Tongue (tissue), 2 donors: ENCODE measurements around the gene KCNJ14. TPM values are rescaled to one million over a fixed set of nuclear protein-coding genes. Genes with fewer than 3 reads are reported as not detected.
"Not testable (repeated sequence)": the region's sequence is repeated elsewhere in the genome, so short reads cannot be mapped to it uniquely, and the experiment has no call there.

Experiments
- DNase-seq: peaks from one replicate; pipeline ENCODE4 v3.0.0-alpha.2; 2015
- total RNA-seq: library from RNA; depleted of rRNA; stranded (reverse); fragments of >200 nt; gene quantifications from one replicate; pipeline ENCODE4 v1.2.3, GENCODE V29; 2014

KCNJ14 gene
- total RNA-seq, 1 donor from 2014 or later: 0.51 TPM

DNA sequence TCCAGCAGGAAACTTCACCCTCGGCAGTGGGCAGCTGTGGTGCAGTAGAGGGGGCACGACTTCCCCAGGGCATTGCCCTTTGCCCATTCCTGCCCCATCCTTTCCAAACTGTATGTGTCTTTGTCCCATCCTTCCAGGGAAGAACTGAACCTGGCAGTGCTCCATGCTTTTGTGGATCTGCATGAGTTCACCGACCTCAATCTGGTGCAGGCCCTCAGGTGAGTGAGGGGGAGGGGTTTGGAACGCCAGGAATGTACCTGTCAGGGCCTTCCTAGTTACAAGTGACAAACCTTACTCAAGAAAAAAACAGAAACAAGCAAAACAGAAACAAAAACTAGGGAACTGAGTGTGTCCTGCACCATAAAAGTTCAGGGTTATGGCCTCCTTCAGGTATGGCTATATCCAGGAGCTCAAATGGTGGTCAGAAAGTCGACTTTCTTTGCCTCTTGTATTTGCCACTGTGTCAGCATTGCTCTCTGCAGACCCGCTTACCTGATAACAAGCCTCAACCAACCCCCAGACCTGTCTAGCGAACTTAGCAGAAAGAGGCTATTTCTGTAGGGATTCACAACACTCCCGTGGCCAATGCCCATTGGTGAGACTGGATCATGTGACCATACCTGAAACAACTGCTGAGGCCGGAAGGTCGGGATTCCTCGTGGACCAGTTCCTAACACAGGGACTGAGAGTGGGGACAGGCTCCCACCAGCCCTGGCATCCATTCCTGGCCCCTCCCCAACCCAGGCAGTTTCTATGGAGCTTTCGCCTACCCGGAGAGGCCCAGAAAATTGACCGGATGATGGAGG, 18.0 kb downstream of the KCNJ14 start:
- DNase-seq: no peak

DNA sequence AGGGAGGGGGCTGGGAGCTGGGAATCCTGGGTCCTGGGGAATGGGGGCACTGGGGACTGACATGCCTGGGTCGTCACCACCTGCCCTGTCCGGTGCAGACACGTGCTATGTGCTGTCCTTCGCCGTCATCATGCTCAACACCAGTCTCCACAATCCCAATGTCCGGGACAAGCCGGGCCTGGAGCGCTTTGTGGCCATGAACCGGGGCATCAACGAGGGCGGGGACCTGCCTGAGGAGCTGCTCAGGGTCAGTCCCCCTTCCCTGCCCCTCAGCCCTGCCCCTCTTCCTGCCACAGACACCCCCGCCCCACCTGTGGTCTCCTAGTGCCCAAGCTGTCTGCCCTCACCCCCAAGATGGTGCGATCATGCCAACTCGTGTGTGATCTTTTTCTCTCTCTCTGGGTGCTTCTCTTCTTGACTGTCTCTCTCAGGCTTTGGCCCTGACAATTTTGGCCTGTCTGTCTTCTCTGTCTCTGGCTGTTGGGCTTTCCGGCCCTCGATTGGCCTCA, 18.8 kb downstream of the KCNJ14 start:
- DNase-seq: no peak

DNA sequence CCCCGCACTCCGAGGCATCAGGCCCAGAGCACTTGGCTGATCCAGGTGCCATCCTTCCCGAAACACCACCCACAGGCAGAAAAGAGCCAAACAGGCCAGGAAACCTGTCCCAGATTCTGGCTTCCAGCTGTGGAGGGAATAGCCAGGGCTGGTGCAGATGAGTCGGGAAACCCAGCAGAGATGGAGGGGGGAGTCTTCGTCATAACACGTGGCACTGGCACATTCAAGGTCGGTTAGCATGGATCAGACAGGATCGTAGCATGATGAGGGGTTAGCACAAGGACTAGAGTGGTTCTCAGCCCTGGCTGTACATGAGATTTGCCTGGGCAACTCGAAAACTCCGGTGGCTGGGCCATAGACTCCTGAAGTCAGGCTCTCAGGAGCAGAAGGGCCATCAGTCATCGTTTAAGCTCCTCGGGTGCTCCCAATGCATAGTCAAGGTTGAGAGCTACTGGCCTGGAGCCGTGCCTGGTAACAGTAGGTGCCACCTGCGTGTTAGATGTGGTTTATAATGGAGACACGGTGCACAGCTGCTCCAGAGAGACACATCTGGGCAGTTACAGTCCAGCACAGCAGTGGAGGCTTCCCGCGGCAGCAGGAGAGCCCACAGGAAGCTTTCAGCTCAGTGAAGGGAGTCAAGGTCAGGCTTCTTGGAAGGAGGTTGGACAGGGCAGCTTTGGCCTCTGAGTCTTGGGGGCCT, 20.1 kb downstream of the KCNJ14 start:
- DNase-seq: no peak

- DNase-seq: no peak
Observed at GRCh38 chr19:48476176-48476575, 20.8 kb downstream of the KCNJ14 start.

- peak; percentile 49 for DNase-seq
Observed at GRCh38 chr19:48477067-48477685, 21.8 kb downstream of the KCNJ14 start.

- peak; percentile 50 for DNase-seq
Observed at GRCh38 chr19:48477698-48478338, 22.4 kb downstream of the KCNJ14 start.

DNA sequence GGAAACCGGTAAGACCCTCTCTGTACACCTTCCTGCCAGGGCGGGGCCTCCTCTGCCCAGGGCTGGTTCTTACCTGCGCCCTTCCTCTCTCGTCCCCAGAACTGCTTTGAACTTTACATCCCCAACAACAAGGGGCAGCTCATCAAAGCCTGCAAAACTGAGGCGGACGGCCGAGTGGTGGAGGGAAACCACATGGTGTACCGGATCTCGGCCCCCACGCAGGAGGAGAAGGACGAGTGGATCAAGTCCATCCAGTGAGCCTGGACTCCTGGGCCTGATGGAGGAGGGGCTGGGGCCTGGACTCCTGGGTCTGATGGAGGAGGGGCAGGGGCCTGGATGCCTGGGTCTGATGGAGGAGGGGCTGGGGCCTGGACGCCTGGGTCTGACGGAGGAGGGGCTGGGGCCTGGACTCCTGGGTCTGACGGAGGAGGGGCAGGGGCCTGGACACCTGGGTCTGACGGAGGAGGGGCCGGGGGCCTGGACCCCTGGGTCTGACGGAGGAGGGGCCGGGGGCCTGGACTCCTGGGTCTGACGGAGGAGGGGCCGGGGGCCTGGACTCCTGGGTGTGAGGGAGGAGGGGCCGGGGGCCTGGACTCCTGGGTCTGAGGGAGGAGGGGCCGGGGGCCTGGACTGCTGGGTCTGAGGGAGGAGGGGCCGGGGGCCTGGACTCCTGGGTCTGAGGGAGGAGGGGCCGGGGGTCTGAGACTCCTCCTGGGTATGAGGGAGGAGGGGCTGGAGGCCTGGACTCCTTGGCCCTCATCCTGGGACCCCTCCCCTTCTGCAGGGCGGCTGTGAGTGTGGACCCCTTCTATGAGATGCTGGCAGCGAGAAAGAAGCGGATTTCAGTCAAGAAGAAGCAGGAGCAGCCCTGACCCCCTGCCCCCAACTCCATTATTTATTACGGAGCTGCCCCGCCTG, 23.2 kb downstream of the KCNJ14 start:
- DNase-seq: no peak

- DNase-seq: no peak
Observed at GRCh38 chr19:48479686-48480085, 24.3 kb downstream of the KCNJ14 start.

DNA sequence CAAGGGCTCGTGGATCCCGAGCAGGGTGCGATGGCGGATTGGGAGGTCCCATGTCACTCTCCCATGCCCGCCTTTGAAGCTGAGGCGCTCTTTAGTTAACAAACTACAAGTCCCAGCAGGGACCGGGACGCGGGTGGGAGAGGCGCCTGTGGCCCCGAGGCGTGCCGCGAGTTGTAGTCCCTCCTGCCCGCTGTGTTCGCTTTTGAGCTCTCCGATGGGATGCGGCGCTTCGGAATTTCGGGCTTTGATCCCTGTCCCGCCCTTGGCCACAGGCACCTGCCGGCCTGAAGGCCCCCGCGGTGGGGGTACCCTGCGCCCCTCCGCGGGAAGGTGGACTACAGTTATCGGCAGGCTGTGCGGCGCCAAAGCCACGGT, 24.8 kb downstream of the KCNJ14 start:
- peak; percentile 73 for DNase-seq

DNA sequence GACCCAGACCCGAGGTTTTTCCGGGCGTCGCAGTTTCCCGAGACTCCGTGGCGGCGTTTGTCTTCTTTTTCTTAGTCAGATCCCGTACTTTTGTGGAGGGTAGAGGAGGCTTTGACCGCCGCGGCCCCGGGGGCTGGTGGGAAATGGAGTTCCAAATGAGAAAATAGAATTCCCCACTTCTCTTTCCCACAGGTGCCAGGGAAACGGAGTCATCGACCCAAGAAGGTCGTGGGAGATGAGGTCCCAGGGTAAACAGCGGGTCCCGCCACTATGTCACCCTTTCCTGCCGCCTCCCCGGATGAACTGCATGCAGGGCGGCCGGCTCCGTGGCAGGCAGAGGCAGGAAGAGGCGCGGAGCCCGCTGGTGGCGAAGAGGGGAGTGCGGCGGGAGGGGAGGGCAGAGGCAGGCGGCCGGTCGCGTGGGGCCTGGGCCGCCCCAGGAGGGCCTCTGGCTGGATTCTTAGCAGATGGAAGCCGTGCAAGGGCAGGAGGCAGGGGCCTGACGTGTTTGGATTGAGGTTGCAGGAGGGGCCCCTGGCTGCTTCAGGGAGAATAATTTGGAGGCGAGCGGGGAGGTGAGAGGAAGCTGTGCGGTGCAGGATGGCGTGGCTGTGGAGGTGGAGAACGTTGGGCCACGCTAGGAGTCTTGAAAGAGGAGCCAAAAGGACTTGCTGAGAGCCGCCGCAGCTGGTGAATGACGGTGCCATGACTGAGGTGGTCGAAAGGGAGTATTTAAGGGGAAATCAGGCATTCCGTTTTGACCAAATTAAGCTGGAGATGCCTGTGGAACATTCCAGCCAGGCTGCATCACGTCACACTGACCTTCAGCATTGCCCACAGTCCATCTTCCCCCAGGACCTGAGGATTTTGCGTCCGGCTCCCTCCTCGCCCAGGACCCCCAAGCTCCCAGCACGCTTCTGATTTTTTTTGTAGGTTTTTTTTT, 25.5 kb downstream of the KCNJ14 start:
- DNase-seq: peak; percentile 61

GRCh38 chr19:48481846-48482639, 26.7 kb downstream of the KCNJ14 start:
- no peak for DNase-seq

- DNase-seq: no peak
Observed at GRCh38 chr19:48483301-48483700, 27.9 kb downstream of the KCNJ14 start.

- DNase-seq: no peak
Observed at GRCh38 chr19:48484247-48484893, 29.0 kb downstream of the KCNJ14 start.

- no peak for DNase-seq
Observed at GRCh38 chr19:48484931-48485612, 29.7 kb downstream of the KCNJ14 start.

DNA sequence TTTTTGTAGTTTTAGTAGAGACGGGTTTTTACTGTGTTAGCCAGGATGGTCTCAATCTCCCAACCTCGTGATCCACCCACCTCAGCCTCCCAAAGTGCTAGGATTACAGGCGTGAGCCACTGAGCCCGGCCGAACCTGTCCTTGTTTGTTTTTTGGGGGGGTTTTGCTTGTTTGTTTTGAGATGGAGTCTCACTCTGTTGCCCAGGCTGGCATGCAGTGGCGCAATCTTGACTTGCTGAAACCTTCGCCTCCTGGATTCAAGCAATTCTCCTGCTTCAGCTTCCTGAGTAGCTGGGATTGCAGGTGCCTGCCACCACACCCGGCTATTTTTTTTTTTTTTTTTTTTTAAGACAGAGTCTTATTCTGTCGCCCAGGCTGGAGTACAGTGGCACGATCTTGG, 31.3 kb downstream of the KCNJ14 start:
- not testable (repeated sequence) for DNase-seq

GRCh38 chr19:48487544-48487943, 32.2 kb downstream of the KCNJ14 start:
- DNase-seq: no peak

DNA sequence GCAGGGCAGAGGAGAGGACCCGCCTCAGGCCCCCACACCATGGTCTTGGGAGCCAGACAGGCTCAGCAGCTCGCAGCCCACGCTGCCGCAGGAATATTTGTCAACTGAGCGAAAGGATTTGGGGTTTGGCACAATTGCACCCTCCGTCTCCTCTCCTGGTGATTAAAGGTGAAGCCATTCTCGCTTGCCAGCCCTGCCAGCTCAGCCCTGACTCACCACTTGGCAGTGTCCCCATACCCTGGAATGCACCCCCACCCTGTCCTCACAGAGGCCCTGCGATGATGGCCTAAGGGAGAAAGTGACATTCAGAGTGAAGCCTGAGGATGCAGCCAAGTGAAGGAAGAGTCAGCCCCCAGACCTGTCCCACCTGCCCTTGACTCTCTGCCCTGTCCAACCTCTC, 32.6 kb downstream of the KCNJ14 start:
- no peak for DNase-seq

DNA sequence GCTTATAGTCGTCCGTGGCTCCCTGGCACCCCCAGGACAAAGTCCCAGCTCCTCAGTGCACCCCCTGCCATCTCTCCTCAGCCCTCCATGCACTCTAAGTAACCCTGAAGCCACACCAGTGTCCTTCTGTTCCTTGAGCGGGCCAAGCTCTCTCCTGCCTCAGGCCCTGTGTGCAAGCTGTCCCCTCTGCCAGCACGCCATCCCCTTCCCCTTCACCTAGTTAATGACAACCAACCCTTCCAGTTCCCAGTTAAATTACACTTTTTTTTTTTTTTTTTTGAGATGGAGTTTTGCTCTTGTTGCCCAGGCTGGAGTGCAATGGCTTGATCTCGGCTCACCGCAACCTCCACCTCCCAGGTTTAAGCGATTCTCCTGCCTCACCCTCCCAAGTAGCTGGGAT, 33.1 kb downstream of the KCNJ14 start:
- not testable (repeated sequence) for DNase-seq
